ENCODE measurements around the gene FAM181B. TPM values are rescaled to one million over a fixed set of nuclear protein-coding genes. Genes with fewer than 3 reads are reported as not detected.
A peak's percentile ranks its signal among the peaks of the same experiment; 100 is the strongest.

The FAM181B gene
- total and polyA plus RNA-seq, 8 donors = 0.31 to 2.6 (median 1.0) TPM; not detected in 4

DNA sequence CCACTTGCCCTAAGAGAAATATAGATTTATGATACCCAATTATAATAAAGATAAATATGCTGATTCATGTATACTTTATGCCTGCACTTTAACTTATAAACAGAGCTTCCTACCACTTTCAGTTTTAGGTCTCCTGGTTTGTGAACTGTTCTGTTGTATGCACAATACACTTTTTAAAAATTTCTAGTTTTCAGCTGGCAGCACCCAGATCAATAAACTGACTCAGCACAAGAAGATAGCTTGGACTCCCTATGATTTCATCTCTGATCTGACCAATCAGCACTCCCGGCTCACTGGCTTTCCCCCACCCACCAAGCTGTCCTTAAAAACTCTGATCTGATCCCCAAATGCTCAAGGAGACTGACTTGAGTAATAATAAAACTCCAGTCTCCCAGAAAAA lies 33.5 kb upstream of the FAM181B start:
- H3K27ac ChIP-seq = no peak overlapping the region
- H3K9me3 ChIP-seq = no peaks in the 10 kb centered on the region
- H3K4me3 ChIP-seq = no peak overlapping the region
- TF ChIP-seq EP300 (IDR thresholded peaks at IDR 0.05) (no peak), POLR2A (IDR thresholded peaks at IDR 0.05) (no peak), POLR2AphosphoS5 (IDR thresholded peaks at IDR 0.05) (no peak)
- TF ChIP-seq, protein P1, sequence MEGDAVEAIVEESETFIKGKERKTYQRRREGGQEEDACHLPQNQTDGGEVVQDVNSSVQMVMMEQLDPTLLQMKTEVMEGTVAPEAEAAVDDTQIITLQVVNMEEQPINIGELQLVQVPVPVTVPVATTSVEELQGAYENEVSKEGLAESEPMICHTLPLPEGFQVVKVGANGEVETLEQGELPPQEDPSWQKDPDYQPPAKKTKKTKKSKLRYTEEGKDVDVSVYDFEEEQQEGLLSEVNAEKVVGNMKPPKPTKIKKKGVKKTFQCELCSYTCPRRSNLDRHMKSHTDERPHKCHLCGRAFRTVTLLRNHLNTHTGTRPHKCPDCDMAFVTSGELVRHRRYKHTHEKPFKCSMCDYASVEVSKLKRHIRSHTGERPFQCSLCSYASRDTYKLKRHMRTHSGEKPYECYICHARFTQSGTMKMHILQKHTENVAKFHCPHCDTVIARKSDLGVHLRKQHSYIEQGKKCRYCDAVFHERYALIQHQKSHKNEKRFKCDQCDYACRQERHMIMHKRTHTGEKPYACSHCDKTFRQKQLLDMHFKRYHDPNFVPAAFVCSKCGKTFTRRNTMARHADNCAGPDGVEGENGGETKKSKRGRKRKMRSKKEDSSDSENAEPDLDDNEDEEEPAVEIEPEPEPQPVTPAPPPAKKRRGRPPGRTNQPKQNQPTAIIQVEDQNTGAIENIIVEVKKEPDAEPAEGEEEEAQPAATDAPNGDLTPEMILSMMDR (IDR thresholded peaks at IDR 0.05) = no peak
- intact Hi-C loops (cut with DNase I; ENCODE audit: low total_unique reads) = no loop called here
- H3K27me3 ChIP-seq = peaks cover 0 to 13% (median 0%) of the 10 kb centered on the region in 3 donors
- no peaks in the 10 kb centered on the region for H3K36me3 ChIP-seq
- DNase-seq = no peak
- 41 to 76% (median 55%) methylated on average over 1 of the region's 1 CpG for WGBS, 5 donors
- H3K4me1 ChIP-seq = no peaks in the 10 kb centered on the region

DNA sequence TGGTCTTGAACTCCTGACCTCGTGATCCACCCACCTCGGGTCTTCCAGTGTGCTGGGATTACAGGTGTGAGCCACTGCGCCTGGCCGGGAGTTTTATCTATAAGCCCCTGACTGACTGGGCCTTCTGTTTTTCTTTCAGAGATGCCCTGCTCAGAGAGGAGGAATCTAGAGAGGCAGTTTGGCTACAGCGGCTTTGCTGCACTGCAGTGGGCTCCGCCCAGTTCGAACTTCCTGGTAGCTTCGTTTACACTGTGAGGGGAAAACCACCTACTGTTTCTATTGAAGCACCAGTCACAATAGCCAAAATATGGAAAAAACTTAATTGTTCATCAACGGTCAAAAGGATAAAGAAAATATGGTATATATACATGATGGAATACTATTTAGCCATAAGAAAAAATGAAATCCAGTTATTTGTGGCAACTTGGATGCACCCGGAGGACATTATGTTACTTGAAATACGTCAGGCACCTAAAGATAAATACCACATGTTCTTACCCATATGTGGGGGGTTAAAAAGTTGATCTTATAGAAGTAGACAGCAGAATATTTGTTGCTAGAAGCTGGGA lies 31.9 kb upstream of the FAM181B start:
- H3K4me3 ChIP-seq = no peak overlapping the region
- H3K36me3 ChIP-seq = no peaks in the 10 kb centered on the region
- H3K4me1 ChIP-seq = no peaks in the 10 kb centered on the region
- WGBS, 5 donors = 45 to 63% (median 52%) methylated on average over 11 of the region's 11 CpGs
- H3K9me3 ChIP-seq = no peaks in the 10 kb centered on the region
- TF ChIP-seq EP300 (IDR thresholded peaks at IDR 0.05) (no peak), POLR2A (IDR thresholded peaks at IDR 0.05) (no peak), POLR2AphosphoS5 (IDR thresholded peaks at IDR 0.05) (no peak)
- TF ChIP-seq, protein P1 (IDR thresholded peaks at IDR 0.05) = no peak
- H3K27ac ChIP-seq = no peak overlapping the region
- peaks cover 0 to 13% (median 0%) of the 10 kb centered on the region in 3 donors for H3K27me3 ChIP-seq
- intact Hi-C loops (cut with DNase I; ENCODE audit: low total_unique reads) = no loop called here
- DNase-seq = peak in 1 of 2 donors; percentile 15

DNA sequence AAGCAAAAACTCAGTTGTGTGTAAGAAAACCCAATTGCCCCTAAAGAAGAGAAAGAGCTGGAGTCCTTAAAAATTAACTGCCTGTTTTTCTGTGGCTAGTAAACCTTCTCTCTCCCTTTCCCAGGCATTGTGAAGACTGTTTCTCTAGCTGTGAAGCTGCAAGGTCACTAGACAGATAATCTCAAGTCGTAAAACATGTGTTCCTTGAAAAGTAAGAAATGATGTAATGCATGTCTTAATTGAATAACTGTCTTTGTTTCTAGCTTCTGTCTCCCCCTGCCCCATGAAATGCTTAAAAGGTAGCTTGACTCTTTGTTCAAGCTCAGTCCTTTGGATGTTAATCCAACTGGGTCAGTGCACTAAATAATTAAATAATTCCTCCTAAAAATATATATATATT lies 29.5 kb upstream of the FAM181B start:
- intact Hi-C loops (cut with DNase I; ENCODE audit: low total_unique reads) = no loop called here
- peaks cover 0 to 13% (median 0%) of the 10 kb centered on the region in 3 donors for H3K27me3 ChIP-seq
- no peaks in the 10 kb centered on the region for H3K36me3 ChIP-seq
- DNase-seq = no peak
- 66 to 79% (median 73%) methylated on average over 1 of the region's 1 CpG for WGBS, 5 donors
- no peaks in the 10 kb centered on the region for H3K9me3 ChIP-seq
- no peaks in the 10 kb centered on the region for H3K4me1 ChIP-seq
- H3K27ac ChIP-seq = no peak overlapping the region
- H3K4me3 ChIP-seq = no peak overlapping the region
- TF ChIP-seq POLR2AphosphoS5 (IDR thresholded peaks at IDR 0.05) (no peak), EP300 (IDR thresholded peaks at IDR 0.05) (no peak), POLR2A (IDR thresholded peaks at IDR 0.05) (no peak)
- TF ChIP-seq, protein P1 (IDR thresholded peaks at IDR 0.05) = no peak

DNA sequence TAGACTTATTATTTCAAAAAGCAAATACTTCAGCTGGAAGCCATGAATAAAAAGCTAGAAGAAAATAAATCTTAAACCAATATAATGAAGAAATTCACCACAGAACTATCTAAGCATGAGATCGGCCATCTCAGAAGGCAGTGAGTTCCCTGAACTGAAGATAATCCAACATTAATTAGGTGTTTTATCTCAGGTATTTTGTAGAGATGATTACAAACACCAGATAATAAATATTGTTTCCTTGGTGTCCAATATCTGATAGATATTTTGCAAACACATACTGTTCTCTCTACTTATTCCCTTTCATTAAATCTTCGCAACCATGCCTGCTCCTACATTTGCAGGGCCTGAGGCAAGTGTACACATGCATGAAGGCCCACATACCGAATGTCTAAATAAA lies 26.0 kb upstream of the FAM181B start:
- 85 to 93% (median 87%) methylated on average over 3 of the region's 3 CpGs for WGBS, 5 donors
- no peak overlapping the region for H3K27ac ChIP-seq
- intact Hi-C loops (cut with DNase I; ENCODE audit: low total_unique reads) = no loop called here
- DNase-seq = no peak
- H3K27me3 ChIP-seq = peaks cover 0 to 1% (median 0%) of the 10 kb centered on the region in 3 donors
- no peaks in the 10 kb centered on the region for H3K36me3 ChIP-seq
- no peaks in the 10 kb centered on the region for H3K4me1 ChIP-seq
- H3K4me3 ChIP-seq = no peak overlapping the region
- no peaks in the 10 kb centered on the region for H3K9me3 ChIP-seq
- TF ChIP-seq EP300 (IDR thresholded peaks at IDR 0.05) (no peak), POLR2AphosphoS5 (IDR thresholded peaks at IDR 0.05) (no peak), POLR2A (IDR thresholded peaks at IDR 0.05) (no peak)
- TF ChIP-seq, protein P1 (IDR thresholded peaks at IDR 0.05) = no peak

Data from stomach (tissue), 9 donors.